Measurements from ENCODE around the gene IPMK.
"Not testable (repeated sequence)": the region's sequence is repeated elsewhere in the genome, so short reads cannot be mapped to it uniquely, and the experiment has no call there.

Gene IPMK

DNA sequence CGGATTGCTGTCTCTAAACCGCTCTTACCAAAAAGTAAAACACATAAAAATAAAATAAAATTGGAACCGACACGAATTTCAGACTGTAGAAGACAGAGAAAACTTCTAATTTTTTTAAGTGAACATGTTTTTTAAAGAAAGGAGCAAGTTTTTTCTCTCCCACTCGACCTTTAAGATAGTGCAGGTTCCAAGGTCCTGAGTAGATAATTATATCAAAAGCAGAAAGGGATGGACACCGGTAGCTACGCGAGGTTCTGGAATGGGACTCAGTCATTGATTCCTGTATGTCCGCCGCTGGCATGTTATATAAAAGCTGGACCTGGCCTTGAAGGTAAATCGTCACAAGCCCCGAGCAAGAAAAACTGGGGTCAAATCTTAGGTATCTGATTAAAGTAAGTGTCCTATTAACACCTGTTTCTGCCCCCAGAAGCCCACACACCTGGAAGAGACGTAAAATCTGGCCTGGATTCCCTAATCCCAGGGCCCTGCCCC lies 806 bp upstream of the IPMK start:
- in situ Hi-C loops (cut with HindIII; ENCODE audit: low sequenced_read_pairs): no loop called here

GRCh38 chr10:58266826-58267712 lies 625 bp downstream of the IPMK start:
- in situ Hi-C loops (cut with HindIII; ENCODE audit: low sequenced_read_pairs): no loop called here

DNA sequence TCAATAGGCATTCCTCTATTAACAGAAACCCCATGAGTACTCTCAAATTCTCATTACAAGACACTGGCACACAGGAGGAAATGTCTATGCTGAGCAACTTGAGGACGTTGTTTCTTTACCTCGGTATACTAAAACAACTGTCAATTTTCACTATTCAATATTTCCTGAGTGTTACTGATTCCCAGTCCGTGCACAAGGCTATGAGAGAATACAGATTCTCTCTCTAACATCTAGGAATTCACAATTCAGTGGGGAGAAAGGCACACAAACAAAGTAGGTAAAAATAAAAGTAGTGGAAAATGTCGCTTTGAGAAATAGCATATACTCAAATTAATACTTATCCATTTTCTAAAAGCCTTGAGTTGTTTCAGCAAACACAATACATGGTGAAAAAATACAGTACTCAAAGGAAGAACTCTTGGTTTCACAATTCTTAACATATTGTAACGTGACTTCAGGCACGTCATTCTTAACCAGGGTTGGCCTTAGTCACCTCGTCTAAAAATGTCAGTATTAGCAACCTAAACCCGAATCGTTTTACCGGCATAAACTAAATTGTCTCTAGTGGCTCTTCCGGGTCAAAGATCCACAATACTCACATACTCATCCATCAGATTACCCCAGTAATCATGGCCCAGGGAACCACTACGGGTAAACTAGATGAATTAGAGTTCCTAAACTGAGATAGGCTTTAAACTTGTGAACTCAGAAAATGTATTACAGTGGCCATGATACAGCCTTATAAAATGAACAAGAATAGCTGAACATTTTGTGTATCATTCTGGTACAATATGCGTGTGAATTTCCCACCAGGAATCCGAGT lies 1.5 kb downstream of the IPMK start:
- in situ Hi-C loops (cut with HindIII; ENCODE audit: low sequenced_read_pairs): no loop called here

- in situ Hi-C loops (cut with HindIII; ENCODE audit: low sequenced_read_pairs): no loop called here
These were observed 2.4 kb downstream of the IPMK start for GRCh38 chr10:58265249-58265648.

GRCh38 chr10:58264780-58265179 lies 2.9 kb downstream of the IPMK start:
- in situ Hi-C loops (cut with HindIII; ENCODE audit: low sequenced_read_pairs): no loop called here

GRCh38 chr10:58262766-58263165 lies 4.9 kb downstream of the IPMK start:
- in situ Hi-C loops (cut with HindIII; ENCODE audit: low sequenced_read_pairs): no loop called here

DNA sequence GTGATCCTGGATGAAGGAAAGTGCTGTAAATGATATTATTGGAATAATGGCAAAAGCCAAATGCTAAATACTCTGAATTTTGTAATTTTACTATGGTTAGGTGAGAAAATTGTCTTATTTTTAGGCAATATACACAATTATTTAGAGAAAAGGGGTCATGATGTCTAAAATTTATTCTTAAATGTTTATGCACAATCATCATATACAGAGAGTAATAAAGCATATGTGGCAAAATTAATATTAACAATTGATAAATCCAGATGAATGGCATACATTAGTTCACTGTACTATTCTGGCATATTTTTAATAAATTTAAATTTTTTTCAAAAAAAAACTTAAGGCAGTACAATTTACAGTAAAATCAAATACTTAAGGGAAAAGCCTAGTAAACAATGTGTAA lies 7.4 kb downstream of the IPMK start:
- in situ Hi-C loops (cut with HindIII; ENCODE audit: low sequenced_read_pairs): no loop called here

DNA sequence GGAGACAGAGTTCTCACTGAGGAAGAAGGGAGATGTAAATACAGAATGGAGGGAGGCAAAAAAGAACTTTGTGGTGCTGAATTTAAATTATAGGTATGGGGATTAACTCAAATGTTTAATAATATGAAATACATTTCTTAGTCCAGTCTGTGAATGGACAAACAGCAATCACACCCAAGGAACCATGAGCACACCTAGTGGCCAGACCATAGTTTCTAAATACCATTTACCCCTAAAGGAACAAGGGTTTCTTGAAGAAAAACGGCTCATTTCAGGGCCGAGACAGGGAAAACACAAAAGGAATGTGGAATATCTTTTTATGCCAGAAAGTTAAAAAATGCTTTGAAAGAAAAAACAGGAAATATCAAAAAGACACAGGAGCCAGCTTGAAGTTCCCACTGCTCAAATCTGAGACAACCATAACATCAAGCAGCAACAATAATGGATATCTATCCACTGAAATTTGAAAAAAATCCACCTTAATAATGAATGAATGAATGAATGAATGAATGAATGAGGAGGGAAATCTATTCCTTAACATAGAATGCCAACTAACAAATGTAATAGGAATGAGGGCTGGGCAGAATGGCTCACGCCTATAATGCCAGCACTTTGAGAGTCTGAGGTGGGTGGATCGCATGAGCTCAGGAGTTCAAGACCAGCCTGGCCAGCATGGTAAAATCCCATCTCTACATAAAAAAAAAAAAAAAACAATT lies 8.6 kb downstream of the IPMK start:
- in situ Hi-C loops (cut with HindIII; ENCODE audit: low sequenced_read_pairs): no loop called here

DNA sequence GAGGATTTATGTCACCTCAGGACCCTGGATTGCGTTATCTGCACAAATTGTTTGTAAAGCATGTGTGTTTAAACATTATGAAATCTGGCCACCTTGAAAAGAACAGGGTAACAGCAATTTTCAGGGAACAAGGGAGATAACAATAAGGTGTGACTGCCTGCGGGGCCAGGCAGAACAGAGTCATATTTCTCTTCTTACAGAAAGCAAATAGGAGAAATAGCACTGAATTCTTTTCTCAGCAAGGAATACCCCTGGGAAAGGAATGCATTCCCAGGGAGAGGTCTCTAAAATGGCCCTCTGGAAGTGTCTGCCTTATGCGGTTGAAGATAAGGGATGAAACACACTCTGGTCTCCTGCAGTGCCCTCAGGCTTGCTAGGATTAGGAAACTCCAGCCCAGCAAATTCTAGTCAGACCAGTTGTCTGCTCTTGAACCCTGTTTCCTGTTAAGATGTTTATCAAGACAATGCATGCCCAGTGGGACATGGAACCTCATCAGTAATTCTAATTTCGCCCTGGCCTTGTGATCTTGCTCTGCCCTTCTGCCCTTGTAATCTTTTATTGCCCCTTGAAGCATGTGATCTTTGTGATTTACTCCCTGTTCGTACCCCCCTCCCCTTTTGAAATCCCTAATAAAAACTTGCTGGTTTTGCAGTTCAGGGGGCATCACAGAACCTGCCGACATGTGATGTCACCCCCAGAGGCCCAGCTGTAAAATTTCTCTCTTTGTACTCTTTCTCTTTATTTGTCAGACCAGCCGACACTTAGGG lies 11.5 kb downstream of the IPMK start:
- in situ Hi-C loops (cut with HindIII; ENCODE audit: low sequenced_read_pairs): not testable (repeated sequence)

- in situ Hi-C loops (cut with HindIII; ENCODE audit: low sequenced_read_pairs): no loop called here
These were observed 13.1 kb downstream of the IPMK start for GRCh38 chr10:58254644-58255043.

- in situ Hi-C loops (cut with HindIII; ENCODE audit: low sequenced_read_pairs): no loop called here
These were observed 14.5 kb downstream of the IPMK start for GRCh38 chr10:58253184-58253583.

DNA sequence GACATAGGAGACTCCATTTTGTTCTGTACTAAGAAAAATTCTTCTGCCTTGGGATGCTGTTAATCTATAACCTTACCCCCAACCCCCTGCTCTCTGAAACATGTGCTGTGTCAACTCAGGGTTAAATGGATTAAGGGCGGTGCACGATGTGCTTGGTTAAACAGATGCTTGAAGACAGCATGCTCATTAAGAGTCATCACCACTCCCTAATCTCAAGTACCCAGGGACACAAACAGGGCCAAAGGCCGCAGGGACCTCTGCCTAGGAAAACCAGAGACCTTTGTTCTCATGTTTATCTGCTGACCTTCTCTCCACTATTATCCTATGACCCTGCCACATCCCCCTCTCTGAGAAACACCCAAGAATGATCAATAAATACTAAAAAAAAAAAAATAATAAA lies 23.0 kb downstream of the IPMK start:
- in situ Hi-C loops (cut with HindIII; ENCODE audit: low sequenced_read_pairs): not testable (repeated sequence)

DNA sequence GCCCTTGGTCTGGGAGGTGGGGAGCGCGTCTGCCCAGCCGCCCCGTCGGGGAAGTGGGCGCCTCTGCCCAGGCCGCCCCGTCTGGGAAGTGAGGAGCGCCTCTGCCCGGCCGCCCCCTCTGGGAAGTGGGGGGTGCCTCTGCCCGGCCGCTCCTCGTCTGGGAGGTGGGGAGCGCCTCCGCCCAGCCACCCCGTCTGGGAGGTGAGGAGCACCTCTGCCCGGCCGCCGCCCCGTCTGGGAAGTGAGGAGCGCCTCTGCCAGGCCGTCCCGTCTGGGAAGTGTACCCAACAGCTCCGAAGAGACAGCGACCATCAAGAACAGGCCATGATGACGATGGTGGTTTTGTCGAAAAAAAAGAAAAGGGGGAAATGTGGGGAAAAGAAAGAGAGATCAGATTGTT lies 23.5 kb downstream of the IPMK start:
- in situ Hi-C loops (cut with HindIII; ENCODE audit: low sequenced_read_pairs): not testable (repeated sequence)

DNA sequence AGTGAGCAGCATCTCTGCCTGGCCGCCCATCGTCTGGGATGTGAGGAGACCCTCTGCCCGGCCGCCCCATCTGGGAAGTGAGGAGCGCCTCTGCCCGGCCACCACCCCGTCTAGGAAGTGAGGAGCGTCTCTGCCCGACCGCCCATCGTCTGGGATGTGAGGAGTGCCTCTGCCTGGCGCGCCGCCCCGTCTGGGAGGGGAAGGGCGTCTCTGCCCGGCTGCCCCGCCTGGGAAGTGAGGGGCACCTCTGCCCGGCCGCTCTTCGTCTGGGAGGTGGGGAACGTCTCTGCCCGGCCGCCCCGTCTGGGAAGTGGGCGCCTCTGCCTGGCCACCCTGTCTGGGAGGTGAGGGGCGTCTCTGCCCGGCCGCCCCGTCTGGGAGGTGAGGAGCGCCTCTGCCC lies 23.9 kb downstream of the IPMK start:
- in situ Hi-C loops (cut with HindIII; ENCODE audit: low sequenced_read_pairs): not testable (repeated sequence)

- in situ Hi-C loops (cut with HindIII; ENCODE audit: low sequenced_read_pairs): no loop called here
These were observed 24.4 kb downstream of the IPMK start for GRCh38 chr10:58243269-58243668.

DNA sequence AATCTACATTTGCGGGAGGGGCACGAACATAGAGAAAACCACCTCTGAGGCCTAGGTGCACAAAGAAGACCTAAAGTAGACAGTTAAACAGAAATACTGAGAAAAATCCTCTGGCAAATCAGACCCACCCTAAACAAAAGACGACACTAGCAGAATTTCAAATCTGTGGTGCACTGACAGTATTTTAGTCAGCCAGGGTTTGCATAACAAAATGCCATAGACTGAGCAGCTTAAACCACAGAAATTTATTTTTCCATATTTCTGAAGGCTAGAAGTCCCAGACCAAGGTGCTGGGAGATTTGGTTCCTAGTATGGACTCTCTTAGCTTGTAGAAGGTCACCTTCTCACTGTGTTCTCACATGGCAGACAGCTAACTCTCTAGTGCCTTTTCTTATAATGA lies 26.3 kb downstream of the IPMK start:
- in situ Hi-C loops (cut with HindIII; ENCODE audit: low sequenced_read_pairs): no loop called here

GRCh38 chr10:58240531-58240930 lies 27.2 kb downstream of the IPMK start:
- in situ Hi-C loops (cut with HindIII; ENCODE audit: low sequenced_read_pairs): no loop called here

GRCh38 chr10:58239561-58240169 lies 28.0 kb downstream of the IPMK start:
- in situ Hi-C loops (cut with HindIII; ENCODE audit: low sequenced_read_pairs): loop anchor here (10.0 kb wide), 1 partner anchor 45 kb away; no protein-coding TSS in a partner anchor

GRCh38 chr10:58237014-58237834 lies 30.5 kb downstream of the IPMK start:
- in situ Hi-C loops (cut with HindIII; ENCODE audit: low sequenced_read_pairs): loop anchor here (10.0 kb wide), 1 partner anchor 48 kb away; no protein-coding TSS in a partner anchor

All from endothelial cell of hepatic sinusoid (primary cell).